GM12873 (cell line): Measurements from ENCODE around the gene LYPD4.
A peak's percentile ranks its signal among the peaks of the same experiment; 100 is the strongest.

Experiments used
- TF ChIP-seq, protein P1 (sequence below): IDR thresholded peaks from 2 replicates; pipeline ENCODE4 v1.5.1; 2012; ENCODE audit warnings: low read depth, mild to moderate bottlenecking, moderate library complexity, low read length, control low read depth; ENCODE audit not compliant: insufficient read depth; ENCODE audit errors: missing control alignments

LYPD4 gene

DNA sequence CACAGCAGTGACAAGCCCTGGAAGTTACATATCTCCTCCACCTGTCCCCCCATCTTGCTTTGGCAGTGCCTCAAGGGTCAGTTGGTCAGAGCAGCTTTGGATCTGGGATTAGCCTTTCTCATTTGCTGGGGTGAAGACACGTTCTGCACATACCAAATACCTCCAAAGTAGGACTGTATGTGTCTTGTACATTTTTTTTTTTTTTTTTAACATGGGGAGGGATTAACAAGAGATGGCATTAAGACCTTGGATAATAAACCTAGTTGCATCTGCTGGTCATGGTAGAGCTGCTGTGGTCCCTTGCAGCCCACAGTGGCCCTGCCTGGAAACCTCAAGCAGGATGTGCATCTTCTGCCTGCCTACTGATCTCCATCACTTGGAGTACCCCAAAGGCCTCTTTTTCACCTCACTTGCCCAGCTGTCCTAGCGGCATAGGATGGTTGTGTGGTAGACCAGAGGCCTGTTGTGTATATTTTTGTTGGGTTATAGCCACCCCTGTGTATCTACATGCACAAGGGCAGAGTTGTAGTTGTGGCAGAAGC lies 18.0 kb upstream of the LYPD4 start:
- TF ChIP-seq, protein P1, sequence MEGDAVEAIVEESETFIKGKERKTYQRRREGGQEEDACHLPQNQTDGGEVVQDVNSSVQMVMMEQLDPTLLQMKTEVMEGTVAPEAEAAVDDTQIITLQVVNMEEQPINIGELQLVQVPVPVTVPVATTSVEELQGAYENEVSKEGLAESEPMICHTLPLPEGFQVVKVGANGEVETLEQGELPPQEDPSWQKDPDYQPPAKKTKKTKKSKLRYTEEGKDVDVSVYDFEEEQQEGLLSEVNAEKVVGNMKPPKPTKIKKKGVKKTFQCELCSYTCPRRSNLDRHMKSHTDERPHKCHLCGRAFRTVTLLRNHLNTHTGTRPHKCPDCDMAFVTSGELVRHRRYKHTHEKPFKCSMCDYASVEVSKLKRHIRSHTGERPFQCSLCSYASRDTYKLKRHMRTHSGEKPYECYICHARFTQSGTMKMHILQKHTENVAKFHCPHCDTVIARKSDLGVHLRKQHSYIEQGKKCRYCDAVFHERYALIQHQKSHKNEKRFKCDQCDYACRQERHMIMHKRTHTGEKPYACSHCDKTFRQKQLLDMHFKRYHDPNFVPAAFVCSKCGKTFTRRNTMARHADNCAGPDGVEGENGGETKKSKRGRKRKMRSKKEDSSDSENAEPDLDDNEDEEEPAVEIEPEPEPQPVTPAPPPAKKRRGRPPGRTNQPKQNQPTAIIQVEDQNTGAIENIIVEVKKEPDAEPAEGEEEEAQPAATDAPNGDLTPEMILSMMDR, result no peak

- TF ChIP-seq, protein P1, result no peak
Observed at GRCh38 chr19:41861846-41862245, 17.4 kb upstream of the LYPD4 start.

DNA sequence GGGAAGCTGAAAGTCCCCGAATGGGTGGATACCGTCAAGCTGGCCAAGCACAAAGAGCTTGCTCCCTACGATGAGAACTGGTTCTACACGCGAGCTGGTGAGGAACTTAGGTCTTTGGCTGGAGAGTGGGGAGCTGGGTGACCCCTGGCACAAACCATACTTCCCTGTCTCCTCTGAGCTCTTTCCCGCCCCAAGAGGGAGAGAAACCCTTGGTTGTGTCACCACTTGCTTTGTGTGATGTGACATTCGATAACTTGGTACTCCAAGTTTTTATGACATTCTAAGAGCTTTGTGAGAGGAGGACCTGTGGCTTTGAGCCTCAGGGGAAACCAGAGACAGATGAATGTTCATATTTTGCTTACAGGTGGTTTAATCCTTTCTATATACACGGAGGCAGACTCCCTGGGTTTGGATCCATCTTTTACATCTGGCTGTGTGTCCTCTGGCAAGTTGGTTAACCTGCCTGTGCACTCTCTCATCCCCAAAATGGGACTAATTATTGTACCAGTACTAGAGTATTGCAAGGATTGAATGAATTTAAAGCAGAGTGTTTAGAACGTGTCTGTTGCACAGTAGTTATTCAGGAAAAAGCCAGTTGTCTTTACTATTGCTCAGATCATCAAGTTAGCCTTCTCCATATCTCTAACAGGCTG lies 16.8 kb upstream of the LYPD4 start:
- TF ChIP-seq, protein P1, result no peak

DNA sequence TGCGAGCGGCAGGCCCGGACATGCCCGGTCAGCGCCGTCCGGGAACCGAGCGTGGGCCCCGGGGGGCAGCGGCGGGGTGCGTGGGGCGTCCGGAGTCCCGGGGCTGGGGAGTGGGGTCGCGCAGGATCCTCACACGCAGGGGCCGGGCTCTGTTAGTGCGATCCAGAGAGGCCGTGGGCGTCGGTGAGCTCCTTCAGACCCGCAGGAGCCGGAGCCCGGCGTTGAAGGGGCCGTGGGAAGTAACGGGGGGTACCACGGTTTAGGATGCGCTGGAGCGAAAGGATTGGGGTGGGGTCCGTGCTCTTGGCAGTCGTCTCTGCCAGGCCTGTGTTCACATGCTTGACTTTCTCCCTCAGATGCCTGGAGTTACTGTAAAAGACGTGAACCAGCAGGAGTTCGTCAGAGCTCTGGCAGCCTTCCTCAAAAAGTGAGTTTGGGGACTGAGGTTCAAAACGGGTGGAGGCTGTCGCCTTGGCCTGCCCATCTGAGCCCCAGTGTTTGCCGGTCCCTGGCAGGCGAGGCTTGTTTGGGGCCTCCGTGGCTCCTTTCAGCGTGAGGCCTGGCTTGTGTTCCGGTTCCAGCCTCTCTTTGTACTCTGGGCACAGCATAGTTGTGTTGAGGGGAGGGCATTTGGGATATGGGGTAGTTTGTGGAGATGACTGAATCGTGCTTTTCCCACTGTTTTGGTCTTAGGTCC lies 16.1 kb upstream of the LYPD4 start:
- TF ChIP-seq, protein P1, result no peak

- TF ChIP-seq, protein P1, result peak; percentile 67
Observed at GRCh38 chr19:41859618-41860418, 15.3 kb upstream of the LYPD4 start, which contains the start of gene RPS19. RPS19 (plus strand) TSS chr19:41860255; CDS start chr19:41860775, 520 bp downstream.

DNA sequence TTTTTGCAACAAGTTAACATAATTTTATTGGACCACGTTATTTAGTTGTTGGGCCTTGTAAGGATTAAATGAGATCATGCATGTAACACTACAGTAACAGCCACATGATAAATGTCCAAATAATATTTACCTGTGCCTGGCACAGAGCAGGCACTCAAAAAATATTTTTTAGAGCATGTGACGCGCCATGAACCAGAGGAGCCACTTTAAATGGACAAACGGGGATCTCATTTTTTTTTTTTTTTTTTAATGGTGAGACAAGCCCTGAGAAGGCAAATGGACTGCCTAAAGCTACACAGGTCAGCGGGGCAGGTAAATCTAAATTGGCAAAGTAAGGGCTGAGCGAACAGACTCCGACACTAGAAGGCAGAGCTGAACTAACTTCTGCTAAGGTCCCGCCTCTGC lies 14.7 kb upstream of the LYPD4 start:
- TF ChIP-seq, protein P1, result no peak

- TF ChIP-seq, protein P1, result no peak
Observed at GRCh38 chr19:41853768-41854167, 9.3 kb upstream of the LYPD4 start.
